Esophagus squamous epithelium (tissue), 5 donors: Measurements from ENCODE around the gene FIGLA. TPM values are rescaled to one million over a fixed set of nuclear protein-coding genes. Genes with fewer than 3 reads are reported as not detected.

ENCODE experiments used
- DNase-seq: peaks from one replicate; lab custom pipeline; 2025; lab: John Stamatoyannopoulos, UW
- H3K27ac ChIP-seq, 4 donors: fragments of 200-600 bp; sonication (generic); one replicate each; pipeline ENCODE4 v1.5.1; 2016 to 2019; ENCODE audit warnings: mild to moderate bottlenecking in 1 of 4
- H3K27me3 ChIP-seq, 4 donors: fragments of 200-600 bp; sonication (generic); 1 replicate in 3 of 4; 2 replicates in 1 of 4; pipeline versions ENCODE4 v1.5.1 to v1.6.0; 2017 to 2021; ENCODE audit warnings: antibody characterized with exemption in 1 of 4
- H3K36me3 ChIP-seq, 3 donors: fragments of 200-600 bp; sonication (generic); one replicate each; pipeline ENCODE4 v1.5.1; 2016 to 2019
- H3K4me1 ChIP-seq, 3 donors: fragments of 200-600 bp; sonication (generic); one replicate each; pipeline ENCODE4 v1.5.1; 2017 to 2019
- H3K4me3 ChIP-seq, 4 donors: fragments of 200-600 bp; sonication (generic); 1 replicate in 3 of 4; 2 replicates in 1 of 4; pipeline ENCODE4 v1.5.1; 2016 to 2019; ENCODE audit warnings: mild to moderate bottlenecking in 2 of 4, moderate library complexity in 1 of 4
- H3K9me3 ChIP-seq, 3 donors: fragments of 200-600 bp; sonication (generic); one replicate each; pipeline ENCODE4 v1.5.1; 2016 to 2019
- POLR2A ChIP-seq, 4 donors: fragments of 450-650 bp; IDR thresholded peaks; one replicate each; pipeline ENCODE4 v1.6.1; 2017; ENCODE audit warnings: antibody characterized with exemption in 4 of 4, mild to moderate bottlenecking in 4 of 4, moderate library complexity in 3 of 4
- WGBS, 2 donors: methylation state at CpG; one replicate each; pipeline ENCODE4 v1.1.5; 2018; 5-methylcytosine and 5-hydroxymethylcytosine counted together
- intact Hi-C: fragments of 100-400 bp; cut with DNase I; formaldehyde crosslinking; loops from one replicate; pipeline ENCODE4 v1.15.0; 2022
- total RNA-seq, 4 donors: library from RNA; depleted of rRNA; stranded (reverse); fragments of >200 nt; gene quantifications; one replicate each; pipeline ENCODE4 v1.1.0, GENCODE V29; 2016
- TF ChIP-seq, protein P1 (sequence below), 6 experiments: fragments of 450-650 bp in 4 of 6; fragments of 200-600 bp in 2 of 6; sonication (generic) in 2 of 6; IDR thresholded peaks; one replicate each; pipeline ENCODE4 v1.5.1; 2016 to 2019; ENCODE audit warnings: antibody characterized with exemption in 6 of 6, mild to moderate bottlenecking in 4 of 6, moderate library complexity in 4 of 6
- donor health status: DM: yes; HTN: yes; CAD: no.

FIGLA gene
- total RNA-seq, 4 donors from 2014 or later, result not detected

DNA sequence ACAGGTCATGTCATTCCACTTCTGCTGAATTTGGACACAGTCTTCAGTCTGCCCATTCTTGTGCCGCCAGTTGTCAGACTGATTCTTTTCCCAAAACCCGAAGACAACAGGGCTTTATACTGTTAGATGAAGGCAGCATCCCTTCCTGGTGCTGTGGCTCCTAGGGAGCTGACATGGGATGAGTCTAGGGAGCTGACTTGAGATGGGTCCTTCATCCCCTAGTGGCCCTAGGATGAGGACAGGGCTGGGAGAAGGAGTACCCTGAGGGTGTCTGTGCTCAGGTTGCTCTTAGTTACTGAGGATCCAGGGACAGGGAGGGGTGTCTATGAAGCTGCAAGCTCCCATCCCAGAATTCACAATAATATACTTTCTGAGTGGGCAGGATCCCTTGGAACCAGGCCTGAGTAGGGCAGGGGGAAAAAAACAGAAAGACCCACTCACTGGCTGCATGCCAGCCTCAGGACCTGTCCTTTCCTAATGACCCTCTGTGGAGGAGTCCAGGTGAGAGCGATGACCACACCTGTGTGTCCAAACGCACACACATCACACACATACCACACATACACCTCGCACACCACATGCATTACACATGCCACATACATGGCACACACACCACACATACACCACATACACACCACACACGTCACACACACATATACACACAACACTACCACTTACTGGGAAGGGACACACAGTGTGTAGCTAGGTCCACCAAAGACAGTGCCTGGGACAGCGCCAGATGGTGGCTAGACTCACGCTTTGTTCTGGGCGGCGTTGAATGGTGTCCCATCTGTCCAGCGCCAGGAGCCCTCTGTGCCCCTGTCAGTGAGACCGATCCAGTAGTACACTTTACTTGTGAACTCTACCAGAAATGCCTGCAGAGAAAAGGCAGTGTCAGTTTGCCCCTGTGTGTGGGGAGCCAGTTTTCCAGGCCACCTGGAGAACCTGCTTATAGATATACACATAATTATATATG lies 18.8 kb upstream of the FIGLA start:
- Histone ChIP-seq H3K27me3 (peaks cover 0 to 36% (median 0%) of the 10 kb centered on the region in 4 donors), H3K9me3 (no peaks in the 10 kb centered on the region), H3K36me3 (no peaks in the 10 kb centered on the region), H3K4me3 (no peak overlapping the region), H3K27ac (no peak overlapping the region), H3K4me1 (no peaks in the 10 kb centered on the region)
- intact Hi-C loops, result no loop called here
- no peak for TF ChIP-seq POLR2A (IDR thresholded peaks at IDR 0.05)
- TF ChIP-seq, protein P1, sequence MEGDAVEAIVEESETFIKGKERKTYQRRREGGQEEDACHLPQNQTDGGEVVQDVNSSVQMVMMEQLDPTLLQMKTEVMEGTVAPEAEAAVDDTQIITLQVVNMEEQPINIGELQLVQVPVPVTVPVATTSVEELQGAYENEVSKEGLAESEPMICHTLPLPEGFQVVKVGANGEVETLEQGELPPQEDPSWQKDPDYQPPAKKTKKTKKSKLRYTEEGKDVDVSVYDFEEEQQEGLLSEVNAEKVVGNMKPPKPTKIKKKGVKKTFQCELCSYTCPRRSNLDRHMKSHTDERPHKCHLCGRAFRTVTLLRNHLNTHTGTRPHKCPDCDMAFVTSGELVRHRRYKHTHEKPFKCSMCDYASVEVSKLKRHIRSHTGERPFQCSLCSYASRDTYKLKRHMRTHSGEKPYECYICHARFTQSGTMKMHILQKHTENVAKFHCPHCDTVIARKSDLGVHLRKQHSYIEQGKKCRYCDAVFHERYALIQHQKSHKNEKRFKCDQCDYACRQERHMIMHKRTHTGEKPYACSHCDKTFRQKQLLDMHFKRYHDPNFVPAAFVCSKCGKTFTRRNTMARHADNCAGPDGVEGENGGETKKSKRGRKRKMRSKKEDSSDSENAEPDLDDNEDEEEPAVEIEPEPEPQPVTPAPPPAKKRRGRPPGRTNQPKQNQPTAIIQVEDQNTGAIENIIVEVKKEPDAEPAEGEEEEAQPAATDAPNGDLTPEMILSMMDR (IDR thresholded peaks at IDR 0.05), result no peak
- 82 to 88% methylated on average over 9 to 10 of the region's 12 CpGs for WGBS, 2 donors
- no peak for DNase-seq

GRCh38 chr2:70807828-70808118 lies 17.3 kb upstream of the FIGLA start:
- no peaks in the 10 kb centered on the region for H3K4me1 ChIP-seq
- intact Hi-C loops, result no loop called here
- no peak overlapping the region for H3K27ac ChIP-seq
- H3K9me3 ChIP-seq, result no peaks in the 10 kb centered on the region
- no peak overlapping the region for H3K4me3 ChIP-seq
- no peak for DNase-seq
- H3K27me3 ChIP-seq, result peaks cover 0 to 30% (median 0%) of the 10 kb centered on the region in 4 donors
- TF ChIP-seq, protein P1 (IDR thresholded peaks at IDR 0.05), result no peak
- TF ChIP-seq POLR2A (IDR thresholded peaks at IDR 0.05), result no peak
- no peaks in the 10 kb centered on the region for H3K36me3 ChIP-seq
- 86 to 88% methylated on average over 4 of the region's 4 CpGs for WGBS, 2 donors

DNA sequence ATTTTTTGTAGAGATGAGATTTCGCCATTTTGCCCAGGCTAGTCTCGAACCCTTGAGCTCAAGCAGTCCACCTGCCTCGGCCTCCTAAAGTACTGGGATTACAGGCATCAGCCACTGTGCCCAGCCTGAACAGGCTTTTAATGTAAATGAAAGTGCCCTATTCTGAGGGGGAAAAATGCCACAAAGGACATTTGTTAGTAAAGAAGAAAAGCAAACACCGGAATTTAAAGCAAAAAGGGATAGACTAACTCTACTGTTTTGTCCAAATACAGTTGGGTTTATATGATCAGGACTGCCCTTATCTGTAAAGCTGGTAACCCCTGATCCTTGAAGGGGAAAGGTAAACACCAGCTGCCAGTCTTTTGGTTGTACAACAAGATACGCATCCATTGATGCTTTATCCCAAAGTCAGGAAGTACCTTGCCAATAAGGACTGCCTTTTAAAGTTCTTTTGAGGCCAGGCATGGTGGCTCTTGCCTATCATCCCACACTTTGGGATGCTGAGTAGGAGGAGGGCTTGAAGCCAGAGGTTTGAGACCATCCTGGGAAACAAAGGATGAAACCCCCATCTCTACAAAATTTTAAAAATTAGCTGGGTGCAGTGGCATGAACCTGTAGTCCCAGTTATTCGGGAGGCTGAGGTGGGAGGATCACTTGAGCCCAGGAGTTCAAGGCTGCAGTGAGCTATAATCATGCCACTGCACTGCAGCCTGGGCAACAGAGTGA lies 16.8 kb upstream of the FIGLA start:
- TF ChIP-seq POLR2A (IDR thresholded peaks at IDR 0.05), result no peak
- TF ChIP-seq, protein P1 (IDR thresholded peaks at IDR 0.05), result no peak
- intact Hi-C loops, result no loop called here
- 51 to 67% methylated on average over 5 to 6 of the region's 6 CpGs for WGBS, 2 donors
- Histone ChIP-seq H3K27ac (no peak overlapping the region), H3K4me1 (no peaks in the 10 kb centered on the region), H3K36me3 (no peaks in the 10 kb centered on the region), H3K27me3 (peaks cover 0 to 29% (median 0%) of the 10 kb centered on the region in 4 donors), H3K9me3 (no peaks in the 10 kb centered on the region), H3K4me3 (no peak overlapping the region)
- no peak for DNase-seq

- WGBS, 2 donors, result 38 to 43% methylated on average over 6 of the region's 6 CpGs
- Histone ChIP-seq H3K9me3 (no peaks in the 10 kb centered on the region), H3K27me3 (peaks cover 0 to 31% (median 0%) of the 10 kb centered on the region in 4 donors), H3K27ac (no peak overlapping the region), H3K4me3 (no peak overlapping the region), H3K36me3 (no peaks in the 10 kb centered on the region), H3K4me1 (no peaks in the 10 kb centered on the region)
- intact Hi-C loops, result no loop called here
- DNase-seq, result no peak
- TF ChIP-seq, protein P1 (IDR thresholded peaks at IDR 0.05), result no peak
- TF ChIP-seq POLR2A (IDR thresholded peaks at IDR 0.05), result no peak
Observed at GRCh38 chr2:70806620-70807019, 16.2 kb upstream of the FIGLA start.

GRCh38 chr2:70806013-70806412 lies 15.6 kb upstream of the FIGLA start:
- intact Hi-C loops, result no loop called here
- H3K9me3 ChIP-seq, result no peaks in the 10 kb centered on the region
- H3K36me3 ChIP-seq, result no peaks in the 10 kb centered on the region
- no peak for DNase-seq
- no peaks in the 10 kb centered on the region for H3K4me1 ChIP-seq
- 68 to 84% methylated on average over 5 of the region's 5 CpGs for WGBS, 2 donors
- no peak overlapping the region for H3K27ac ChIP-seq
- peaks cover 0 to 31% (median 0%) of the 10 kb centered on the region in 4 donors for H3K27me3 ChIP-seq
- H3K4me3 ChIP-seq, result no peak overlapping the region
- TF ChIP-seq POLR2A (IDR thresholded peaks at IDR 0.05), result no peak
- TF ChIP-seq, protein P1 (IDR thresholded peaks at IDR 0.05), result no peak
